ENCODE results near the gene THRB. TPM values are rescaled to one million over a fixed set of nuclear protein-coding genes. Genes with fewer than 3 reads are reported as not detected.
A peak's percentile ranks its signal among the peaks of the same experiment; 100 is the strongest.

The THRB gene
- total RNA-seq, 1 experiment from 2014 or later = 9.7 TPM

- H3F3A ChIP-seq (ENCODE audit: insufficient read depth, low read depth) = peaks cover 8% of the 10 kb centered on the region; the same call in 1 of the 2 replicates
- ChIA-PET CTCF (no interaction called here), POLR2A (ENCODE audit: unreplicated experiment) (interaction anchor here (0.5 kb wide), 1 partner anchor 34 kb away, joined by 4 read pairs; no protein-coding TSS in a partner anchor)
- H3K27ac ChIP-seq = no peak overlapping the region
- intact Hi-C loops (cut with micrococcal nuclease; ENCODE audit: unreplicated experiment) = no loop called here
- H3K36me3 ChIP-seq (ENCODE audit: low read depth) = no peaks in the 10 kb centered on the region
- H3K27me3 ChIP-seq (ENCODE audit: insufficient read depth, low read depth) = no peaks in the 10 kb centered on the region
- no peak for TF ChIP-seq EZH2 (IDR thresholded peaks at IDR 0.05; ENCODE audit: low read depth)
- no peak for TF ChIP-seq CTCF (conservative IDR thresholded peaks at IDR 0.05)
- peaks cover 10% of the 10 kb centered on the region for H3K4me1 ChIP-seq (replicated peaks; ENCODE audit: insufficient read depth)
- no peak overlapping the region for H2AFZ ChIP-seq
- no peak overlapping the region for H3K4me3 ChIP-seq
- no peaks in the 10 kb centered on the region for H4K20me1 ChIP-seq (ENCODE audit: insufficient read depth)
- H3K4me2 ChIP-seq = no peak overlapping the region
- no peaks in the 10 kb centered on the region for H3K9me2 ChIP-seq (ENCODE audit: insufficient read depth)
- peak in 1 of 2 experiments; percentile 25 for DNase-seq
- no peaks in the 10 kb centered on the region for H3K79me2 ChIP-seq (ENCODE audit: low read depth)
- H3K9me3 ChIP-seq (ENCODE audit: insufficient read depth, low read depth) = no peaks in the 10 kb centered on the region
- BruUV-seq (replicated peaks) = no TSS peak
Observed at GRCh38 chr3:24161841-24162240, 332.8 kb downstream of the THRB start.

- TF ChIP-seq EZH2 (IDR thresholded peaks at IDR 0.05; ENCODE audit: low read depth) (no peak), CTCF (conservative IDR thresholded peaks at IDR 0.05) (no peak)
- no TSS peak for BruUV-seq (replicated peaks)
- no peak for DNase-seq
- H3K36me3 ChIP-seq (ENCODE audit: low read depth) = no peaks in the 10 kb centered on the region
- H3K4me2 ChIP-seq = no peak overlapping the region
- no peak overlapping the region for H2AFZ ChIP-seq
- H3K9me2 ChIP-seq (ENCODE audit: insufficient read depth) = no peaks in the 10 kb centered on the region
- ChIA-PET POLR2A (ENCODE audit: unreplicated experiment) (no interaction called here), CTCF (no interaction called here)
- no peak overlapping the region for H3K27ac ChIP-seq
- no peaks in the 10 kb centered on the region for H3K79me2 ChIP-seq (ENCODE audit: low read depth)
- peaks cover 22% of the 10 kb centered on the region for H3K4me1 ChIP-seq (replicated peaks; ENCODE audit: insufficient read depth)
- no peaks in the 10 kb centered on the region for H3K27me3 ChIP-seq (ENCODE audit: insufficient read depth, low read depth)
- H3K4me3 ChIP-seq = no peak overlapping the region
- no peaks in the 10 kb centered on the region for H4K20me1 ChIP-seq (ENCODE audit: insufficient read depth)
- intact Hi-C loops (cut with micrococcal nuclease; ENCODE audit: unreplicated experiment) = no loop called here
- H3F3A ChIP-seq (ENCODE audit: insufficient read depth, low read depth) = peaks cover 10% of the 10 kb centered on the region; the same call in 1 of the 2 replicates
- H3K9me3 ChIP-seq (ENCODE audit: insufficient read depth, low read depth) = no peaks in the 10 kb centered on the region
Observed at GRCh38 chr3:24160424-24161095, 334.1 kb downstream of the THRB start.

- no peak for DNase-seq
- TF ChIP-seq EZH2 (IDR thresholded peaks at IDR 0.05; ENCODE audit: low read depth) = no peak
- TF ChIP-seq CTCF (conservative IDR thresholded peaks at IDR 0.05) = no peak
- intact Hi-C loops (cut with micrococcal nuclease; ENCODE audit: unreplicated experiment) = loop anchor here (5.0 to 10.0 kb wide), 2 partner anchors 94 to 162 kb away; no protein-coding TSS in a partner anchor
- H2AFZ ChIP-seq = no peak overlapping the region
- ChIA-PET POLR2A (ENCODE audit: unreplicated experiment) (interaction anchor here (0.7 kb wide), 1 partner anchor 60 kb away, joined by 8 read pairs; no protein-coding TSS in a partner anchor), CTCF (no interaction called here)
- peaks cover 39% of the 10 kb centered on the region for H3K4me1 ChIP-seq (replicated peaks; ENCODE audit: insufficient read depth)
- BruUV-seq (replicated peaks) = no TSS peak
- no peak overlapping the region for H3K4me2 ChIP-seq
- H3K79me2 ChIP-seq (ENCODE audit: low read depth) = no peaks in the 10 kb centered on the region
- H3K27ac ChIP-seq = no peak overlapping the region
- H3K36me3 ChIP-seq (ENCODE audit: low read depth) = no peaks in the 10 kb centered on the region
- no peaks in the 10 kb centered on the region for H3K27me3 ChIP-seq (ENCODE audit: insufficient read depth, low read depth)
- peaks cover 10% of the 10 kb centered on the region; the same call in 1 of the 2 replicates for H3F3A ChIP-seq (ENCODE audit: insufficient read depth, low read depth)
- H4K20me1 ChIP-seq (ENCODE audit: insufficient read depth) = no peaks in the 10 kb centered on the region
- no peaks in the 10 kb centered on the region; the same call in 1 of the 2 replicates for H3K9me3 ChIP-seq (ENCODE audit: insufficient read depth, low read depth)
- no peak overlapping the region for H3K4me3 ChIP-seq
- H3K9me2 ChIP-seq (ENCODE audit: insufficient read depth) = no peaks in the 10 kb centered on the region
Observed at GRCh38 chr3:24158761-24159454, 335.7 kb downstream of the THRB start.
